Measurements from ENCODE around the gene PDK1. TPM values are rescaled to one million over a fixed set of nuclear protein-coding genes. Genes with fewer than 3 reads are reported as not detected.
"Not testable (repeated sequence)": the region's sequence is repeated elsewhere in the genome, so short reads cannot be mapped to it uniquely, and the experiment has no call there.

The PDK1 gene
- polyA plus RNA-seq, 3 donors, result 5.4 to 10.3 (median 9.7) TPM

GRCh38 chr2:172545408-172546075 is 10.3 kb upstream of the PDK1 start:
- intact Hi-C loops (cut with micrococcal nuclease), result no loop called here

GRCh38 chr2:172549131-172549530 is 6.8 kb upstream of the PDK1 start:
- WGBS (ENCODE audit: insufficient coverage), result 100% methylated on average over 1 of the region's 1 CpG
- no peak overlapping the region for H2AFZ ChIP-seq (ENCODE audit: insufficient read depth, low read depth, low read length, poor library complexity, severe bottlenecking)
- Mint-ChIP-seq H3K27me3 (ENCODE audit: low read depth in 3 of 3) (peaks cover 0 to 4% (median 3%) of the 10 kb centered on the region in 3 donors), H3K4me3 (no peak overlapping the region), H3K36me3 (peaks cover 2 to 4% of the 10 kb centered on the region in 2 donors), H3K4me1 (peaks cover 5% of the 10 kb centered on the region), H3K9me3 (peaks cover 17 to 30% (median 25%) of the 10 kb centered on the region in 7 donors), H3K27ac (no peak overlapping the region)
- no peak overlapping the region for H3K4me2 ChIP-seq (replicated peaks; ENCODE audit: extremely low read depth, low read length, poor library complexity, severe bottlenecking)
- intact Hi-C loops (cut with micrococcal nuclease), result no loop called here
- no peak overlapping the region for H3K9ac ChIP-seq (ENCODE audit: insufficient read depth, low read length, poor library complexity, severe bottlenecking)
- DNase-seq, result no peak
- peaks cover 7 to 21% of the 10 kb centered on the region in 2 donors for H3K9me3 ChIP-seq (replicated peaks in 1 of 2; ENCODE audit: control insufficient read depth in 1 of 2, insufficient read depth in 1 of 2, low read length in 2 of 2)
- peaks cover 0 to 3% of the 10 kb centered on the region in 2 donors for H3K27me3 ChIP-seq (ENCODE audit: control insufficient read depth in 2 of 2, insufficient read depth in 2 of 2, low read length in 2 of 2)
- no peak for TF ChIP-seq CTCF (IDR thresholded peaks at IDR 0.05)
- H3K36me3 ChIP-seq (replicated peaks in 1 of 2; ENCODE audit: control insufficient read depth in 1 of 2, insufficient read depth in 2 of 2, low read length in 2 of 2), result no peaks in the 10 kb centered on the region
- no peaks in the 10 kb centered on the region for H3K4me1 ChIP-seq (ENCODE audit: control insufficient read depth in 1 of 2, insufficient read depth in 2 of 2, low read length in 2 of 2)
- H3K27ac ChIP-seq (ENCODE audit: low read depth in 1 of 2, low read length in 2 of 2), result no peak overlapping the region
- H3K4me3 ChIP-seq (replicated peaks in 1 of 3; ENCODE audit: low read depth in 2 of 3, low read length in 3 of 3), result no peak overlapping the region
- no peaks in the 10 kb centered on the region for H3K79me2 ChIP-seq (ENCODE audit: insufficient read depth, low read length)
- no peaks in the 10 kb centered on the region for H4K20me1 ChIP-seq (ENCODE audit: insufficient read depth, low read length)

More at GRCh38 chr2:172545408-172546075, 10.3 kb upstream of the PDK1 start:
- DNase-seq, result no peak
- Histone ChIP-seq H2AFZ (ENCODE audit: insufficient read depth, low read depth, low read length, poor library complexity, severe bottlenecking) (no peak overlapping the region), H3K79me2 (ENCODE audit: insufficient read depth, low read length) (no peaks in the 10 kb centered on the region), H3K4me2 (replicated peaks; ENCODE audit: extremely low read depth, low read length, poor library complexity, severe bottlenecking) (no peak overlapping the region), H3K9me3 (replicated peaks in 1 of 2; ENCODE audit: control insufficient read depth in 1 of 2, insufficient read depth in 1 of 2, low read length in 2 of 2) (peaks cover 7 to 41% of the 10 kb centered on the region in 2 donors), H3K4me1 (ENCODE audit: control insufficient read depth in 1 of 2, insufficient read depth in 2 of 2, low read length in 2 of 2) (no peaks in the 10 kb centered on the region), H3K4me3 (replicated peaks in 1 of 3; ENCODE audit: low read depth in 2 of 3, low read length in 3 of 3) (no peak overlapping the region), H3K9ac (ENCODE audit: insufficient read depth, low read length, poor library complexity, severe bottlenecking) (no peak overlapping the region), H3K27me3 (ENCODE audit: control insufficient read depth in 2 of 2, insufficient read depth in 2 of 2, low read length in 2 of 2) (no peaks in the 10 kb centered on the region), H4K20me1 (ENCODE audit: insufficient read depth, low read length) (no peaks in the 10 kb centered on the region), H3K27ac (ENCODE audit: low read depth in 1 of 2, low read length in 2 of 2) (no peak overlapping the region), H3K36me3 (replicated peaks in 1 of 2; ENCODE audit: control insufficient read depth in 1 of 2, insufficient read depth in 2 of 2, low read length in 2 of 2) (no peaks in the 10 kb centered on the region)
- TF ChIP-seq CTCF (IDR thresholded peaks at IDR 0.05), result no peak
- Mint-ChIP-seq H3K4me1 (no peaks in the 10 kb centered on the region), H3K27me3 (ENCODE audit: low read depth in 3 of 3) (peaks cover 0 to 2% (median 0%) of the 10 kb centered on the region in 3 donors), H3K9me3 (peaks cover 38 to 63% (median 47%) of the 10 kb centered on the region in 7 donors), H3K36me3 (peaks cover 4 to 6% of the 10 kb centered on the region in 2 donors), H3K27ac (no peak overlapping the region), H3K4me3 (no peak overlapping the region)
- 100% methylated on average over 2 of the region's 2 CpGs for WGBS (ENCODE audit: insufficient coverage)

GRCh38 chr2:172549802-172550201 is 6.1 kb upstream of the PDK1 start:
- not testable (repeated sequence) for H3K4me1 ChIP-seq (ENCODE audit: control insufficient read depth in 1 of 2, insufficient read depth in 2 of 2, low read length in 2 of 2); H3K36me3 Mint-ChIP-seq; H3K4me3 Mint-ChIP-seq; H3K4me2 ChIP-seq (replicated peaks; ENCODE audit: extremely low read depth, low read length, poor library complexity, severe bottlenecking); H3K27me3 ChIP-seq (ENCODE audit: control insufficient read depth in 2 of 2, insufficient read depth in 2 of 2, low read length in 2 of 2); H3K27ac ChIP-seq (ENCODE audit: low read depth in 1 of 2, low read length in 2 of 2); H3K4me3 ChIP-seq (replicated peaks in 1 of 3; ENCODE audit: low read depth in 2 of 3, low read length in 3 of 3); H3K27me3 Mint-ChIP-seq (ENCODE audit: low read depth in 3 of 3); H3K9ac ChIP-seq (ENCODE audit: insufficient read depth, low read length, poor library complexity, severe bottlenecking); H3K27ac Mint-ChIP-seq; H2AFZ ChIP-seq (ENCODE audit: insufficient read depth, low read depth, low read length, poor library complexity, severe bottlenecking); H3K79me2 ChIP-seq (ENCODE audit: insufficient read depth, low read length); H3K4me1 Mint-ChIP-seq; DNase-seq; H4K20me1 ChIP-seq (ENCODE audit: insufficient read depth, low read length); H3K36me3 ChIP-seq (replicated peaks in 1 of 2; ENCODE audit: control insufficient read depth in 1 of 2, insufficient read depth in 2 of 2, low read length in 2 of 2)
- H3K9me3 Mint-ChIP-seq, result peaks cover 15 to 25% (median 22%) of the 10 kb centered on the region in 7 donors
- peaks cover 7 to 18% of the 10 kb centered on the region in 2 donors for H3K9me3 ChIP-seq (replicated peaks in 1 of 2; ENCODE audit: control insufficient read depth in 1 of 2, insufficient read depth in 1 of 2, low read length in 2 of 2)
- intact Hi-C loops (cut with micrococcal nuclease), result loop anchor here in 1 of 2 donors (10.0 kb wide), 1 partner anchor 1625 kb away; the partner anchor contains the start of gene GORASP2
- WGBS (ENCODE audit: insufficient coverage), result no CpG with 5 or more reads among the region's 1 CpG

Data from CD14-positive monocyte (primary cell).